ENCODE measurements around the gene TMEM62. TPM values are rescaled to one million over a fixed set of nuclear protein-coding genes. Genes with fewer than 3 reads are reported as not detected.
"Not testable (repeated sequence)": the region's sequence is repeated elsewhere in the genome, so short reads cannot be mapped to it uniquely, and the experiment has no call there.

TMEM62 gene
- total and polyA plus RNA-seq, 2 donors (not counting 1 experiment from before 2014, with no cell fraction given), result 18.6 to 65.3 TPM

DNA sequence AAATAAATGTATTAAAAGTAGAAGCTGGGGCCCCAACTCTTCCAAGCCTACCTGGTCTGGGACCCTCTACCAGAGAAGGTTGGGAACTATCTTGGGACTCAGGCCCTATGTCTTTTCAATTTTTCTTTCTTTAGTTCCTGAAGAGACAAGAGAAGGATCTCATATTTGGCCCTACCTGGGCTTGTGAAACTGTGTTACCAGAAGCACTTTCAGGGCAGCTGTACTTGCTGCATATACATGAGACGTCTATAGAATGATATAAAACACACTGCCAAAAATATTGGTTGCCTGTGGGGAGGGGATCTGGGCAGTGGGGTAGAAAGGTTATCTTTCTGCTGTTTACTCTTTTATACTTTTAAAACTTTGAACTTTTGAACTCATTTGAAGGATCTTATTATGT is 88.0 kb downstream of the TMEM62 start:
- no peak overlapping the region for H3K4me3 ChIP-seq (ENCODE audit: control extremely low read depth in 1 of 5, extremely low read depth in 1 of 5, insufficient read depth in 1 of 5, low read depth in 2 of 5, low read length in 4 of 5)
- no peak overlapping the region for H3K4me3 Mint-ChIP-seq
- H3K36me3 ChIP-seq (replicated peaks in 1 of 2; ENCODE audit: control extremely low read depth in 1 of 2, control insufficient read depth in 1 of 2, extremely low read depth in 1 of 2, insufficient read depth in 2 of 2, low read length in 1 of 2), result no peaks in the 10 kb centered on the region
- no peak for ATAC-seq (ENCODE audit: low read depth)
- CTCF ChIA-PET, result interaction anchor here (19.7 kb wide), 1 partner anchor 62 kb away, joined by 549 read pairs; no protein-coding TSS in a partner anchor
- H3K9ac ChIP-seq (ENCODE audit: low read length), result no peak overlapping the region
- H3K27ac Mint-ChIP-seq, result no peak overlapping the region
- no peaks in the 10 kb centered on the region for H3K27me3 ChIP-seq (replicated peaks in 1 of 4; ENCODE audit: control extremely low read depth in 1 of 4, control insufficient read depth in 3 of 4, insufficient read depth in 4 of 4, low read length in 3 of 4)
- H3K4me1 ChIP-seq (ENCODE audit: control insufficient read depth in 2 of 2, insufficient read depth in 2 of 2, low read length in 2 of 2), result peaks cover 0 to 7% of the 10 kb centered on the region in 2 donors
- WGBS (ENCODE audit: insufficient coverage), result no CpG with 5 or more reads among the region's 1 CpG
- H3K4me1 Mint-ChIP-seq, result peaks cover 7% of the 10 kb centered on the region
- no peak for DNase-seq
- H3K9me3 Mint-ChIP-seq (ENCODE audit: insufficient read depth), result peaks cover 2% of the 10 kb centered on the region
- peaks cover 10% of the 10 kb centered on the region for H3K27me3 Mint-ChIP-seq
- H3K4me2 ChIP-seq (replicated peaks; ENCODE audit: low read depth, low read length, poor library complexity, severe bottlenecking), result no peak overlapping the region
- H2AFZ ChIP-seq (ENCODE audit: insufficient read depth, low read depth, low read length, poor library complexity, severe bottlenecking), result no peak overlapping the region
- H3K9me3 ChIP-seq (ENCODE audit: control extremely low read depth in 1 of 3, control insufficient read depth in 2 of 3, insufficient read depth in 1 of 3, low read length in 2 of 3), result no peaks in the 10 kb centered on the region
- H3K27ac ChIP-seq (ENCODE audit: low read length in 2 of 2), result no peak overlapping the region
- no peak for TF ChIP-seq EZH2 (IDR thresholded peaks at IDR 0.05; ENCODE audit: borderline replicate concordance, insufficient read depth, low read depth, low read length, poor library complexity, severe bottlenecking)
- TF ChIP-seq, protein P1, sequence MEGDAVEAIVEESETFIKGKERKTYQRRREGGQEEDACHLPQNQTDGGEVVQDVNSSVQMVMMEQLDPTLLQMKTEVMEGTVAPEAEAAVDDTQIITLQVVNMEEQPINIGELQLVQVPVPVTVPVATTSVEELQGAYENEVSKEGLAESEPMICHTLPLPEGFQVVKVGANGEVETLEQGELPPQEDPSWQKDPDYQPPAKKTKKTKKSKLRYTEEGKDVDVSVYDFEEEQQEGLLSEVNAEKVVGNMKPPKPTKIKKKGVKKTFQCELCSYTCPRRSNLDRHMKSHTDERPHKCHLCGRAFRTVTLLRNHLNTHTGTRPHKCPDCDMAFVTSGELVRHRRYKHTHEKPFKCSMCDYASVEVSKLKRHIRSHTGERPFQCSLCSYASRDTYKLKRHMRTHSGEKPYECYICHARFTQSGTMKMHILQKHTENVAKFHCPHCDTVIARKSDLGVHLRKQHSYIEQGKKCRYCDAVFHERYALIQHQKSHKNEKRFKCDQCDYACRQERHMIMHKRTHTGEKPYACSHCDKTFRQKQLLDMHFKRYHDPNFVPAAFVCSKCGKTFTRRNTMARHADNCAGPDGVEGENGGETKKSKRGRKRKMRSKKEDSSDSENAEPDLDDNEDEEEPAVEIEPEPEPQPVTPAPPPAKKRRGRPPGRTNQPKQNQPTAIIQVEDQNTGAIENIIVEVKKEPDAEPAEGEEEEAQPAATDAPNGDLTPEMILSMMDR (IDR thresholded peaks at IDR 0.05), result no peak
- POLR2A ChIA-PET, result no interaction called here
- no peaks in the 10 kb centered on the region for H4K20me1 ChIP-seq (ENCODE audit: control insufficient read depth, insufficient read depth, low read length, poor library complexity, severe bottlenecking)
- intact Hi-C loops (cut with micrococcal nuclease), result no loop called here
- no peaks in the 10 kb centered on the region for H3K79me2 ChIP-seq (ENCODE audit: control insufficient read depth, insufficient read depth, low read length)

GRCh38 chr15:43225201-43225949 is 92.0 kb downstream of the TMEM62 start:
- peaks cover 0 to 7% of the 10 kb centered on the region in 2 donors for H3K4me1 ChIP-seq (ENCODE audit: control insufficient read depth in 2 of 2, insufficient read depth in 2 of 2, low read length in 2 of 2)
- ATAC-seq (ENCODE audit: low read depth) (peak; percentile 76), DNase-seq (peak; percentile 82)
- H3K4me1 Mint-ChIP-seq, result peaks cover 7% of the 10 kb centered on the region
- H4K20me1 ChIP-seq (ENCODE audit: control insufficient read depth, insufficient read depth, low read length, poor library complexity, severe bottlenecking), result no peaks in the 10 kb centered on the region
- H3K9me3 ChIP-seq (ENCODE audit: control extremely low read depth in 1 of 3, control insufficient read depth in 2 of 3, insufficient read depth in 1 of 3, low read length in 2 of 3), result no peaks in the 10 kb centered on the region
- 57% methylated on average over 13 of the region's 16 CpGs for WGBS (ENCODE audit: insufficient coverage)
- H3K9me3 Mint-ChIP-seq (ENCODE audit: insufficient read depth), result no peaks in the 10 kb centered on the region
- H3K79me2 ChIP-seq (ENCODE audit: control insufficient read depth, insufficient read depth, low read length), result no peaks in the 10 kb centered on the region
- no peaks in the 10 kb centered on the region for H3K27me3 ChIP-seq (replicated peaks in 1 of 4; ENCODE audit: control extremely low read depth in 1 of 4, control insufficient read depth in 3 of 4, insufficient read depth in 4 of 4, low read length in 3 of 4)
- no peak overlapping the region for H3K4me2 ChIP-seq (replicated peaks; ENCODE audit: low read depth, low read length, poor library complexity, severe bottlenecking)
- ChIA-PET CTCF (interaction anchor here (0.6 to 19.7 kb wide), 36 partner anchors 9 to 552 kb away, joined by 3 to 549 read pairs (median 6); partner anchors contain the start of genes LCMT2, TGM5, TUBGCP4 and ZSCAN29), POLR2A (no interaction called here)
- H3K36me3 ChIP-seq (replicated peaks in 1 of 2; ENCODE audit: control extremely low read depth in 1 of 2, control insufficient read depth in 1 of 2, extremely low read depth in 1 of 2, insufficient read depth in 2 of 2, low read length in 1 of 2), result no peaks in the 10 kb centered on the region
- H3K27me3 Mint-ChIP-seq, result peaks cover 10% of the 10 kb centered on the region
- H2AFZ ChIP-seq (ENCODE audit: insufficient read depth, low read depth, low read length, poor library complexity, severe bottlenecking), result peak overlapping the region; percentile 53
- H3K27ac ChIP-seq (ENCODE audit: low read length in 2 of 2), result no peak overlapping the region
- no peak overlapping the region for H3K4me3 ChIP-seq (ENCODE audit: control extremely low read depth in 1 of 5, extremely low read depth in 1 of 5, insufficient read depth in 1 of 5, low read depth in 2 of 5, low read length in 4 of 5)
- no peak overlapping the region for H3K4me3 Mint-ChIP-seq
- no peak overlapping the region for H3K9ac ChIP-seq (ENCODE audit: low read length)
- TF ChIP-seq, protein P1 (IDR thresholded peaks at IDR 0.05), result peak; percentile 80
- TF ChIP-seq EZH2 (IDR thresholded peaks at IDR 0.05; ENCODE audit: borderline replicate concordance, insufficient read depth, low read depth, low read length, poor library complexity, severe bottlenecking), result no peak
- intact Hi-C loops (cut with micrococcal nuclease), result no loop called here
- H3K27ac Mint-ChIP-seq, result no peak overlapping the region

- H3K4me1 ChIP-seq (ENCODE audit: control insufficient read depth in 2 of 2, insufficient read depth in 2 of 2, low read length in 2 of 2); H3K4me1 Mint-ChIP-seq; H4K20me1 ChIP-seq (ENCODE audit: control insufficient read depth, insufficient read depth, low read length, poor library complexity, severe bottlenecking); H3K27ac ChIP-seq (ENCODE audit: low read length in 2 of 2); H3K4me3 ChIP-seq (ENCODE audit: control extremely low read depth in 1 of 5, extremely low read depth in 1 of 5, insufficient read depth in 1 of 5, low read depth in 2 of 5, low read length in 4 of 5); H3K9me3 Mint-ChIP-seq (ENCODE audit: insufficient read depth); H3K9ac ChIP-seq (ENCODE audit: low read length); H3K4me3 Mint-ChIP-seq; DNase-seq; H3K27me3 ChIP-seq (replicated peaks in 1 of 4; ENCODE audit: control extremely low read depth in 1 of 4, control insufficient read depth in 3 of 4, insufficient read depth in 4 of 4, low read length in 3 of 4); H3K9me3 ChIP-seq (ENCODE audit: control extremely low read depth in 1 of 3, control insufficient read depth in 2 of 3, insufficient read depth in 1 of 3, low read length in 2 of 3); POLR2A ChIA-PET; intact Hi-C loops (cut with micrococcal nuclease); H3K79me2 ChIP-seq (ENCODE audit: control insufficient read depth, insufficient read depth, low read length); ATAC-seq (ENCODE audit: low read depth); H3K4me2 ChIP-seq (replicated peaks; ENCODE audit: low read depth, low read length, poor library complexity, severe bottlenecking); H3K36me3 ChIP-seq (replicated peaks in 1 of 2; ENCODE audit: control extremely low read depth in 1 of 2, control insufficient read depth in 1 of 2, extremely low read depth in 1 of 2, insufficient read depth in 2 of 2, low read length in 1 of 2); H3K27ac Mint-ChIP-seq: not testable (repeated sequence)
- CTCF ChIA-PET, result interaction anchor here (0.6 to 19.7 kb wide), 32 partner anchors 10 to 553 kb away, joined by 3 to 549 read pairs (median 6); partner anchors contain the start of genes LCMT2, TGM5, TUBGCP4 and ZSCAN29
- H2AFZ ChIP-seq (ENCODE audit: insufficient read depth, low read depth, low read length, poor library complexity, severe bottlenecking), result peak overlapping the region; percentile 53
- peaks cover 10% of the 10 kb centered on the region for H3K27me3 Mint-ChIP-seq
- 65% methylated on average over 12 of the region's 12 CpGs for WGBS (ENCODE audit: insufficient coverage)
Measured at GRCh38 chr15:43225950-43226255, 92.5 kb downstream of the TMEM62 start.

Measured in B cell (primary cell).